ENCODE measurements around the gene RASGEF1C. TPM values are rescaled to one million over a fixed set of nuclear protein-coding genes. Genes with fewer than 3 reads are reported as not detected.

RASGEF1C gene
- total RNA-seq, 1 donor from 2014 or later: 0.27 TPM

GRCh38 chr5:180116077-180116999, 92.7 kb downstream of the RASGEF1C start:
- Histone ChIP-seq H3K27ac (replicated peaks) (no peak overlapping the region), H3K36me3 (no peaks in the 10 kb centered on the region), H3K4me1 (no peaks in the 10 kb centered on the region), H3K4me3 (no peak overlapping the region), H3K9me3 (replicated peaks) (no peaks in the 10 kb centered on the region), H3K27me3 (ENCODE audit: low read depth) (peaks cover 48% of the 10 kb centered on the region)
- intact Hi-C loops (cut with micrococcal nuclease): no loop called here
- DNase-seq: no peak
- TF ChIP-seq, protein P1, sequence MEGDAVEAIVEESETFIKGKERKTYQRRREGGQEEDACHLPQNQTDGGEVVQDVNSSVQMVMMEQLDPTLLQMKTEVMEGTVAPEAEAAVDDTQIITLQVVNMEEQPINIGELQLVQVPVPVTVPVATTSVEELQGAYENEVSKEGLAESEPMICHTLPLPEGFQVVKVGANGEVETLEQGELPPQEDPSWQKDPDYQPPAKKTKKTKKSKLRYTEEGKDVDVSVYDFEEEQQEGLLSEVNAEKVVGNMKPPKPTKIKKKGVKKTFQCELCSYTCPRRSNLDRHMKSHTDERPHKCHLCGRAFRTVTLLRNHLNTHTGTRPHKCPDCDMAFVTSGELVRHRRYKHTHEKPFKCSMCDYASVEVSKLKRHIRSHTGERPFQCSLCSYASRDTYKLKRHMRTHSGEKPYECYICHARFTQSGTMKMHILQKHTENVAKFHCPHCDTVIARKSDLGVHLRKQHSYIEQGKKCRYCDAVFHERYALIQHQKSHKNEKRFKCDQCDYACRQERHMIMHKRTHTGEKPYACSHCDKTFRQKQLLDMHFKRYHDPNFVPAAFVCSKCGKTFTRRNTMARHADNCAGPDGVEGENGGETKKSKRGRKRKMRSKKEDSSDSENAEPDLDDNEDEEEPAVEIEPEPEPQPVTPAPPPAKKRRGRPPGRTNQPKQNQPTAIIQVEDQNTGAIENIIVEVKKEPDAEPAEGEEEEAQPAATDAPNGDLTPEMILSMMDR (IDR thresholded peaks at IDR 0.05; ENCODE audit: borderline replicate concordance): no peak

DNA sequence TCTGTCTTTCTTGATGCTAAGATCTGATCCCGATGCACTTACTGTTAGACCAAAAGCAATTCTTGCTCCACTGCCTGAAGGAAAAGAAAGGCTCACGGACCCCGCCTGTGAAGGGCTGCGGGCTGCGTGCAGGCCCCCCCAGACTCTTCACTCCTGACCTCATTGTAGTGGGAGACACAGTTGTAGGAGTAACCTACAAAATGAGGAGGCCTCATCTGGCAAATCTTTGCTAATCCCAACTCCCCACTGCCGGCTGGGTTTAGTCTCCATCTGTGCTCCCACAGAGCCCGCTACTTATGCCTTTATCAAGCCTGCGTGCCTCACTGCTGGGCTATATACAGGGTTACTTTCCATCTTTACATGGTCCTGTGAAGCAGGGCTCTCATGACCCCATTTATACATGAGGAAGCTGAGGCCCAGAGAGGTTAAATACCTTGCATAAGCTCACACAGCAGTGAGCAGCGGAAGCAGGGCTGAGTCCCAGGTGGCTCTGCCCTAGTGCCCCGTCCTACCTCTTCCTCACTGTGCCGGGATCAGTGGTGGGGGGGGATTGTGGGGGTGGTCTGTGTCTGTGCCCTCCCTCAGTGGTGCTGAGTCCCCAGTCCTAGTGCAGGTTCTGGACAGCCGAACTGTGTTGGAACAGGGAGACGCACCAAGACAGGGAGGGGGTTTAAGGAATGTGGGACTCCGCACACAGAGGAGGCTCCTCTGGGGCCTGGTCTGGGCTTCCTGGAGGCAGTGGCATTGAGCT, 93.5 kb downstream of the RASGEF1C start:
- DNase-seq: no peak
- peaks cover 41% of the 10 kb centered on the region for H3K27me3 ChIP-seq (ENCODE audit: low read depth)
- intact Hi-C loops (cut with micrococcal nuclease): no loop called here
- H3K9me3 ChIP-seq (replicated peaks): no peaks in the 10 kb centered on the region
- H3K36me3 ChIP-seq: no peaks in the 10 kb centered on the region
- H3K4me3 ChIP-seq: no peak overlapping the region
- no peaks in the 10 kb centered on the region for H3K4me1 ChIP-seq
- H3K27ac ChIP-seq (replicated peaks): no peak overlapping the region
- TF ChIP-seq, protein P1 (IDR thresholded peaks at IDR 0.05; ENCODE audit: borderline replicate concordance): no peak

GRCh38 chr5:180114304-180115003, 94.6 kb downstream of the RASGEF1C start:
- no peaks in the 10 kb centered on the region for H3K9me3 ChIP-seq (replicated peaks)
- H3K27ac ChIP-seq (replicated peaks): no peak overlapping the region
- no peak overlapping the region for H3K4me3 ChIP-seq
- TF ChIP-seq, protein P1 (IDR thresholded peaks at IDR 0.05; ENCODE audit: borderline replicate concordance): no peak
- no peaks in the 10 kb centered on the region for H3K36me3 ChIP-seq
- peaks cover 30% of the 10 kb centered on the region for H3K27me3 ChIP-seq (ENCODE audit: low read depth)
- DNase-seq: no peak
- H3K4me1 ChIP-seq: no peaks in the 10 kb centered on the region
- intact Hi-C loops (cut with micrococcal nuclease): no loop called here

- DNase-seq: no peak
- H3K4me1 ChIP-seq: no peaks in the 10 kb centered on the region
- H3K36me3 ChIP-seq: no peaks in the 10 kb centered on the region
- no peaks in the 10 kb centered on the region for H3K9me3 ChIP-seq (replicated peaks)
- peaks cover 23% of the 10 kb centered on the region for H3K27me3 ChIP-seq (ENCODE audit: low read depth)
- intact Hi-C loops (cut with micrococcal nuclease): no loop called here
- no peak overlapping the region for H3K4me3 ChIP-seq
- H3K27ac ChIP-seq (replicated peaks): no peak overlapping the region
- TF ChIP-seq, protein P1 (IDR thresholded peaks at IDR 0.05; ENCODE audit: borderline replicate concordance): no peak
These were observed 95.2 kb downstream of the RASGEF1C start for GRCh38 chr5:180113660-180114303.

Data from left ventricle myocardium inferior (tissue), 1 donor.